ACC112 (cell line): Measurements from ENCODE around the gene MRPL17.
"Not testable (repeated sequence)": the region's sequence is repeated elsewhere in the genome, so short reads cannot be mapped to it uniquely, and the experiment has no call there.

Experiments
- H2AFZ ChIP-seq: fragments of 200-600 bp; sonication (generic); one replicate; pipeline ENCODE4 v1.6.0; 2017; ENCODE audit warnings: antibody characterized with exemption, low read length; ENCODE audit not compliant: unreplicated experiment
- H3K27ac ChIP-seq: fragments of 200-600 bp; sonication (generic); 2 replicates; pipeline ENCODE4 v1.5.1; 2014; ENCODE audit warnings: low read depth, mild to moderate bottlenecking, antibody characterized with exemption, low read length, moderate library complexity
- H3K27me3 ChIP-seq: fragments of 200-600 bp; sonication (generic); 2 replicates; pipeline ENCODE4 v1.6.1; 2014; ENCODE audit warnings: mild to moderate bottlenecking, antibody characterized with exemption, low read length, moderate library complexity, mixed read lengths; ENCODE audit not compliant: insufficient read depth
- H3K36me3 ChIP-seq: fragments of 200-600 bp; sonication (generic); 2 replicates; pipeline ENCODE4 v1.6.1; 2016; ENCODE audit warnings: mild to moderate bottlenecking, antibody characterized with exemption, low read length, moderate library complexity, mixed read lengths; ENCODE audit not compliant: insufficient read depth
- H3K4me1 ChIP-seq: fragments of 200-600 bp; sonication (generic); one replicate; pipeline ENCODE4 v1.6.1; 2016; ENCODE audit warnings: low read length, mixed read lengths; ENCODE audit not compliant: insufficient read depth, unreplicated experiment, control insufficient read depth
- H3K4me3 ChIP-seq: fragments of 200-600 bp; sonication (generic); 2 replicates; pipeline ENCODE4 v1.5.1; 2014; ENCODE audit warnings: mild to moderate bottlenecking, low read depth, low read length
- H3K79me2 ChIP-seq: fragments of 200-600 bp; sonication (generic); one replicate; pipeline ENCODE4 v1.6.0; 2016; ENCODE audit warnings: low read length; ENCODE audit not compliant: control insufficient read depth, unreplicated experiment, insufficient read depth

Gene MRPL17

GRCh38 chr11:6703247-6704063 is 20.3 kb upstream of the MRPL17 start:
- H2AFZ ChIP-seq = no peak overlapping the region
- no peaks in the 10 kb centered on the region for H3K79me2 ChIP-seq
- H3K27ac ChIP-seq = no peak overlapping the region
- H3K27me3 ChIP-seq = no peaks in the 10 kb centered on the region
- H3K4me1 ChIP-seq = peaks cover 2% of the 10 kb centered on the region
- no peaks in the 10 kb centered on the region for H3K36me3 ChIP-seq
- H3K4me3 ChIP-seq = no peak overlapping the region

- not testable (repeated sequence) for H3K79me2 ChIP-seq, H3K4me3 ChIP-seq, H3K27me3 ChIP-seq, H2AFZ ChIP-seq, H3K4me1 ChIP-seq, H3K36me3 ChIP-seq, H3K27ac ChIP-seq
These were observed 18.8 kb upstream of the MRPL17 start for GRCh38 chr11:6701955-6702354.

GRCh38 chr11:6695377-6695776 is 12.2 kb upstream of the MRPL17 start:
- peak overlapping the region; percentile 91 for H3K27ac ChIP-seq
- H3K27me3 ChIP-seq = no peaks in the 10 kb centered on the region
- peaks cover 33% of the 10 kb centered on the region for H3K4me1 ChIP-seq
- H3K79me2 ChIP-seq = no peaks in the 10 kb centered on the region
- peak overlapping the region; percentile 28 for H2AFZ ChIP-seq
- H3K36me3 ChIP-seq = no peaks in the 10 kb centered on the region
- H3K4me3 ChIP-seq = no peak overlapping the region; the same call in 1 of the 2 replicates

- H3K27ac ChIP-seq = peak overlapping the region; percentile 91
- no peak overlapping the region for H2AFZ ChIP-seq
- H3K4me3 ChIP-seq = no peak overlapping the region
- peaks cover 33% of the 10 kb centered on the region for H3K4me1 ChIP-seq
- no peaks in the 10 kb centered on the region for H3K36me3 ChIP-seq
- H3K27me3 ChIP-seq = no peaks in the 10 kb centered on the region
- no peaks in the 10 kb centered on the region for H3K79me2 ChIP-seq
These were observed 11.0 kb upstream of the MRPL17 start for GRCh38 chr11:6694229-6694535.

- H2AFZ ChIP-seq = no peak overlapping the region
- H3K27me3 ChIP-seq = no peaks in the 10 kb centered on the region
- H3K36me3 ChIP-seq = no peaks in the 10 kb centered on the region
- H3K27ac ChIP-seq = peak overlapping the region; percentile 87
- H3K4me3 ChIP-seq = no peak overlapping the region
- H3K79me2 ChIP-seq = no peaks in the 10 kb centered on the region
- H3K4me1 ChIP-seq = peaks cover 33% of the 10 kb centered on the region
These were observed 10.4 kb upstream of the MRPL17 start for GRCh38 chr11:6693342-6694228.

GRCh38 chr11:6692128-6692527 is 9.0 kb upstream of the MRPL17 start:
- H3K27ac ChIP-seq = no peak overlapping the region
- no peaks in the 10 kb centered on the region for H3K27me3 ChIP-seq
- H3K4me1 ChIP-seq = peaks cover 33% of the 10 kb centered on the region
- no peaks in the 10 kb centered on the region for H3K79me2 ChIP-seq
- H3K4me3 ChIP-seq = no peak overlapping the region
- H2AFZ ChIP-seq = no peak overlapping the region
- no peaks in the 10 kb centered on the region for H3K36me3 ChIP-seq

- H3K79me2 ChIP-seq, H3K4me3 ChIP-seq, H3K27ac ChIP-seq, H2AFZ ChIP-seq, H3K27me3 ChIP-seq, H3K36me3 ChIP-seq: not testable (repeated sequence)
- H3K4me1 ChIP-seq = peaks cover 20% of the 10 kb centered on the region
These were observed 7.4 kb upstream of the MRPL17 start for GRCh38 chr11:6690431-6691132.

- Histone ChIP-seq H3K27me3 (no peaks in the 10 kb centered on the region), H2AFZ (no peak overlapping the region), H3K4me1 (peaks cover 4% of the 10 kb centered on the region), H3K27ac (no peak overlapping the region), H3K36me3 (no peaks in the 10 kb centered on the region), H3K79me2 (peaks cover 2% of the 10 kb centered on the region), H3K4me3 (no peak overlapping the region)
These were observed 4.7 kb upstream of the MRPL17 start for GRCh38 chr11:6687876-6688275.

GRCh38 chr11:6686006-6686405 is 2.9 kb upstream of the MRPL17 start:
- Histone ChIP-seq H3K27me3 (no peaks in the 10 kb centered on the region), H3K4me3 (no peak overlapping the region), H3K27ac (no peak overlapping the region), H2AFZ (no peak overlapping the region), H3K4me1 (peaks cover 15% of the 10 kb centered on the region), H3K79me2 (peaks cover 21% of the 10 kb centered on the region), H3K36me3 (peaks cover 9% of the 10 kb centered on the region; the same call in 1 of the 2 replicates)

GRCh38 chr11:6684068-6684467 is 928 bp upstream of the MRPL17 start:
- H3K27ac ChIP-seq = peak overlapping the region; percentile 77
- H3K79me2 ChIP-seq = peaks cover 28% of the 10 kb centered on the region
- H3K27me3 ChIP-seq = not testable (repeated sequence)
- peak overlapping the region; percentile 80 for H3K4me3 ChIP-seq
- peak overlapping the region; percentile 88 for H2AFZ ChIP-seq
- H3K4me1 ChIP-seq = peaks cover 16% of the 10 kb centered on the region
- peaks cover 14% of the 10 kb centered on the region for H3K36me3 ChIP-seq
